Left ventricle myocardium inferior (tissue), 1 donor: ENCODE measurements around the gene NUDT7. TPM values are rescaled to one million over a fixed set of nuclear protein-coding genes. Genes with fewer than 3 reads are reported as not detected.

Experiments
- DNase-seq: peaks from one replicate; pipeline ENCODE4 v3.0.0-alpha.2; 2020
- H3K27ac ChIP-seq: fragments of 200-600 bp; replicated peaks from 2 replicates; pipeline ENCODE4 v1.8.0; 2021
- H3K27me3 ChIP-seq: fragments of 200-600 bp; 2 replicates; pipeline ENCODE4 v1.8.0; 2021; ENCODE audit warnings: low read depth
- H3K36me3 ChIP-seq: fragments of 200-600 bp; 2 replicates; pipeline ENCODE4 v1.8.0; 2021
- H3K4me1 ChIP-seq: fragments of 200-600 bp; 2 replicates; pipeline ENCODE4 v1.8.0; 2021
- H3K4me3 ChIP-seq: fragments of 200-600 bp; 2 replicates; pipeline ENCODE4 v1.8.0; 2021; ENCODE audit warnings: mild to moderate bottlenecking, moderate library complexity
- H3K9me3 ChIP-seq: fragments of 200-600 bp; replicated peaks from 2 replicates; pipeline ENCODE4 v1.8.0; 2021
- CTCF ChIP-seq: fragments of 200-600 bp; IDR thresholded peaks from 2 replicates; pipeline ENCODE4 v1.8.0; 2021; ENCODE audit warnings: antibody characterized with exemption, mild to moderate bottlenecking, borderline replicate concordance
- intact Hi-C: fragments of 100-400 bp; cut with micrococcal nuclease; formaldehyde crosslinking; loops from one replicate; pipeline ENCODE4 v1.11.0; 2022
- total RNA-seq: library from RNA; stranded (reverse); fragmentation: NEBNext Ultra II Directional; extraction: Animal tissue kit (Norgen Biotek cat#: 25700); gene quantifications from one replicate; pipeline ENCODE4 v1.2.1, GENCODE V29; 2021
- donor health status: DM: no; HTN: yes; CAD: no; lungs with severe emphysema.

The NUDT7 gene
- total RNA-seq, 1 donor from 2014 or later: 54.2 TPM

DNA sequence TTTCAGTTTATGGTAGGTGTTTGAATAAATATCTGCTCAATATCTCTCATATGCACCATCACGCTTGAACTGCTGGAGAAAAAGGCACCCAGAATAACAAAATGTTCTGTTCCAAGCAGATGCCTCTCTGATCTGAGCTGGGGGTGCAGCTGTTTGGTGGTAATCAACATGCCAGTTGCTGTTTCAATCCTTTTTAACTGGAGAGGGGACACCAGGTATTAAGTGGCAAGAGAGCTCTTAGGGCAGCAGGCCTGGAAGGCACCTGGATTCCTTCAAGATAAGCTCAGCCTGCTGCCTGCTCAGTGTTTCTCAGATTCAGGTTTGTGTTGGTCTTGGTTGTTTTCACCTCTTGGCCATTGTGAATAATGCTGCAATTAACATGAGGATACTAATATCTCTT is 38.9 kb downstream of the NUDT7 start:
- no peak for TF ChIP-seq CTCF

DNA sequence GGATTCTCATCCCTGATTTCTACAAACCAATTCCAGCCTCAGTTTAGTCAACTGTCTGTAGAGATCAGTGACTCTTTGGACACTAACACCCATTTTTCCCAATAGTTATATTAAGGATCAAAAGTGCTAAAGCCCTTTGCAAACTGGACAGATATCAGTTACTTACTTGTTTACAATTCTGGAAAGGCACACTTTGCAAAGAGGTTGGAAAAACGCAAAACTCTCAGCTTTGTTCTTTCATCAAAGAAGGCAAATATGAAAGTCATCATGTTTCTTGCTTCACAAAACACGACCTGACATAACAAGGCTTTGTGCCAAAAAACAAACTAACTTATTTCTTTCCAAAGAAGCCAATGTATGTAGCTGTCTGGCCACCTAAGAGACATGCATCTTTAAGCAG is 39.9 kb downstream of the NUDT7 start:
- Histone ChIP-seq H3K27ac (no peak overlapping the region), H3K4me3 (no peak overlapping the region), H3K36me3 (no peaks in the 10 kb centered on the region), H3K4me1 (peaks cover 9% of the 10 kb centered on the region), H3K9me3 (no peaks in the 10 kb centered on the region), H3K27me3 (no peaks in the 10 kb centered on the region)
- TF ChIP-seq CTCF: no peak
- no peak for DNase-seq
- intact Hi-C loops: no loop called here

More for the DNA sequence above, 38.9 kb downstream of the NUDT7 start:
- H3K4me1 ChIP-seq: peaks cover 9% of the 10 kb centered on the region
- no peaks in the 10 kb centered on the region for H3K27me3 ChIP-seq
- no peak for DNase-seq
- H3K36me3 ChIP-seq: no peaks in the 10 kb centered on the region
- no peaks in the 10 kb centered on the region for H3K9me3 ChIP-seq
- no peak overlapping the region for H3K27ac ChIP-seq
- intact Hi-C loops: no loop called here
- no peak overlapping the region for H3K4me3 ChIP-seq

DNA sequence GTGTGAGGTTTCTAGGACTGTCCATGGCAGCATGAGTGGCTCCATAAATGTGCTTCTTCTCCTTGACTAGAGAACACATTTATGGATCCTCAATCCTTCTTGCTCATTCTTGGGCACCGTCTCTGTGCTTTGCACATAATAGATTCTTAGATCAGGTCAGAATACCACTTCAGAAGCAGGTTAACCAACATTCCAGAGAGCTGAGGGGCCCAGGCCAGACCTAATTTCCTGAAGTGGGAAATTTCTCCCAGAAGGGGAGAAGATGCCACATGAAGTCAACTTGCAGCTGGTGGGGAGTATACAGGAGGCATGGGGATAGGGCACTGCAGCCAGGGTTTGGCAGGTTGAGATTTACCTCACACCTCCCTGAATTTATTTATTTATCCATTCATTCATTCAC is 41.7 kb downstream of the NUDT7 start:
- no peak for DNase-seq
- TF ChIP-seq CTCF: no peak
- Histone ChIP-seq H3K36me3 (no peaks in the 10 kb centered on the region), H3K27ac (no peak overlapping the region), H3K4me1 (peaks cover 9% of the 10 kb centered on the region), H3K4me3 (no peak overlapping the region), H3K27me3 (no peaks in the 10 kb centered on the region), H3K9me3 (no peaks in the 10 kb centered on the region)
- intact Hi-C loops: no loop called here

GRCh38 chr16:77767211-77767610 is 44.9 kb downstream of the NUDT7 start:
- intact Hi-C loops: no loop called here
- DNase-seq: no peak
- TF ChIP-seq CTCF: no peak
- no peaks in the 10 kb centered on the region for H3K9me3 ChIP-seq
- H3K4me3 ChIP-seq: no peak overlapping the region
- no peaks in the 10 kb centered on the region for H3K36me3 ChIP-seq
- H3K27me3 ChIP-seq: no peaks in the 10 kb centered on the region
- H3K27ac ChIP-seq: no peak overlapping the region
- peaks cover 5% of the 10 kb centered on the region for H3K4me1 ChIP-seq

- no peaks in the 10 kb centered on the region for H3K27me3 ChIP-seq
- no peak overlapping the region for H3K4me3 ChIP-seq
- H3K4me1 ChIP-seq: peaks cover 5% of the 10 kb centered on the region
- no peak for TF ChIP-seq CTCF
- no peaks in the 10 kb centered on the region for H3K9me3 ChIP-seq
- H3K36me3 ChIP-seq: no peaks in the 10 kb centered on the region
- H3K27ac ChIP-seq: no peak overlapping the region
- no peak for DNase-seq
- intact Hi-C loops: no loop called here
Observed at GRCh38 chr16:77767826-77768225, 45.5 kb downstream of the NUDT7 start.
